ENCODE measurements around the gene RAB40A. TPM values are rescaled to one million over a fixed set of nuclear protein-coding genes. Genes with fewer than 3 reads are reported as not detected.
"Not testable (repeated sequence)": the region's sequence is repeated elsewhere in the genome, so short reads cannot be mapped to it uniquely, and the experiment has no call there.

The RAB40A gene
- total RNA-seq, 1 experiment from 2014 or later, result not detected

- H3K36me3 Mint-ChIP-seq (ENCODE audit: insufficient read depth in 1 of 3, low read depth in 3 of 3), result 0 out of 7 replicates have a peak, but pooled peaks cover 0 to 4% (median 0%) of the 10 kb centered on the region in 3 experiments
- no peak overlapping the region for H2BK120ac ChIP-seq (ENCODE audit: low read depth, low read length, poor library complexity, severe bottlenecking)
- H3K4ac ChIP-seq (ENCODE audit: low read depth, low read length), result no peak overlapping the region
- TF ChIP-seq CTCF (conservative IDR thresholded peaks at IDR 0.05), result no peak
- H3K23me2 ChIP-seq (ENCODE audit: insufficient read length, low read depth, low read length, poor library complexity, severe bottlenecking), result no peaks in the 10 kb centered on the region
- H3K9me3 ChIP-seq (ENCODE audit: control insufficient read depth, low read depth, low read length), result no peaks in the 10 kb centered on the region
- H2AK5ac ChIP-seq (ENCODE audit: insufficient read length, low read length), result no peak overlapping the region
- no peak overlapping the region for H2BK15ac ChIP-seq (ENCODE audit: low read depth, low read length)
- H3K79me2 ChIP-seq (ENCODE audit: insufficient read depth, low read length), result no peaks in the 10 kb centered on the region
- H3K4me2 ChIP-seq (ENCODE audit: insufficient read depth, insufficient read length, low read length), result no peak overlapping the region
- H2BK20ac ChIP-seq (ENCODE audit: low read depth, low read length, poor library complexity, severe bottlenecking), result no peak overlapping the region
- H3K27me3 ChIP-seq (ENCODE audit: insufficient read depth, low read length), result no peaks in the 10 kb centered on the region
- H2BK5ac ChIP-seq (ENCODE audit: insufficient read length, low read length), result no peak overlapping the region
- no peak overlapping the region for H3T11ph ChIP-seq (ENCODE audit: low read length)
- H3K18ac ChIP-seq (ENCODE audit: insufficient read length, low read depth, low read length), result no peak overlapping the region
- H4K20me1 ChIP-seq (ENCODE audit: control insufficient read depth, insufficient read depth, insufficient read length), result no peaks in the 10 kb centered on the region
- no peak overlapping the region for H3K27ac Mint-ChIP-seq
- H4K5ac ChIP-seq (ENCODE audit: insufficient read length, low read depth, low read length), result no peak overlapping the region
- no peaks in the 10 kb centered on the region for H3K79me1 ChIP-seq (ENCODE audit: insufficient read depth, low read depth, low read length, poor library complexity, severe bottlenecking)
- H2BK12ac ChIP-seq (ENCODE audit: insufficient read length, low read depth, low read length), result no peak overlapping the region
- no peak overlapping the region for H3K9ac ChIP-seq (ENCODE audit: extremely low read depth, insufficient read length, low read length)
- no peak overlapping the region for H4K8ac ChIP-seq (replicated peaks; ENCODE audit: insufficient read length, low read depth, low read length)
- H3K4me1 Mint-ChIP-seq, result no peaks in the 10 kb centered on the region
- peaks cover 0 to 45% of the 10 kb centered on the region in 2 experiments; a peak in 2 of 5 replicates for H3K9me3 Mint-ChIP-seq
- H3K27me3 Mint-ChIP-seq (ENCODE audit: low read depth), result no peaks in the 10 kb centered on the region
- no peak overlapping the region for H3K27ac ChIP-seq (ENCODE audit: insufficient read length, low read depth, low read length)
- H3K4me3 Mint-ChIP-seq, result no peak overlapping the region
- H3K4me1 ChIP-seq (ENCODE audit: insufficient read depth, low read length), result no peaks in the 10 kb centered on the region
- H2AFZ ChIP-seq (ENCODE audit: low read length), result no peak overlapping the region
- DNase-seq, result no peak
- no peak overlapping the region for H4K91ac ChIP-seq (ENCODE audit: insufficient read length, low read depth, low read length)
- no peak overlapping the region for H3K14ac ChIP-seq (ENCODE audit: insufficient read depth, low read length)
- no CpG with 5 or more reads among the region's 1 CpG for WGBS (ENCODE audit: extremely low coverage, insufficient read length, low lambda C conversion rate)
- no peak overlapping the region for H3K23ac ChIP-seq (ENCODE audit: insufficient read length, low read depth, low read length)
- H3K56ac ChIP-seq (ENCODE audit: insufficient read length, low read depth, low read length), result no peak overlapping the region
These were observed 43.9 kb downstream of the RAB40A start for GRCh38 chrX:103475381-103475780.

- peaks cover 0 to 55% of the 10 kb centered on the region in 2 experiments; a peak in 2 of 5 replicates for H3K9me3 Mint-ChIP-seq
- H2BK12ac ChIP-seq (ENCODE audit: insufficient read length, low read depth, low read length); H3K36me3 Mint-ChIP-seq (ENCODE audit: insufficient read depth in 1 of 3, low read depth in 3 of 3); H4K5ac ChIP-seq (ENCODE audit: insufficient read length, low read depth, low read length); H4K91ac ChIP-seq (ENCODE audit: insufficient read length, low read depth, low read length); H3K27ac Mint-ChIP-seq; H3K4me3 Mint-ChIP-seq; H2AFZ ChIP-seq (ENCODE audit: low read length); H3K4me2 ChIP-seq (ENCODE audit: insufficient read depth, insufficient read length, low read length); H2BK5ac ChIP-seq (ENCODE audit: insufficient read length, low read length); H3K9ac ChIP-seq (ENCODE audit: extremely low read depth, insufficient read length, low read length); H3K23ac ChIP-seq (ENCODE audit: insufficient read length, low read depth, low read length); H2BK15ac ChIP-seq (ENCODE audit: low read depth, low read length); H3K27me3 Mint-ChIP-seq (ENCODE audit: low read depth); H3K9me3 ChIP-seq (ENCODE audit: control insufficient read depth, low read depth, low read length); H3K4me1 Mint-ChIP-seq; H3K27me3 ChIP-seq (ENCODE audit: insufficient read depth, low read length); H3K4ac ChIP-seq (ENCODE audit: low read depth, low read length); H4K8ac ChIP-seq (replicated peaks; ENCODE audit: insufficient read length, low read depth, low read length); H2BK20ac ChIP-seq (ENCODE audit: low read depth, low read length, poor library complexity, severe bottlenecking); H3K23me2 ChIP-seq (ENCODE audit: insufficient read length, low read depth, low read length, poor library complexity, severe bottlenecking); H3K27ac ChIP-seq (ENCODE audit: insufficient read length, low read depth, low read length); DNase-seq; H3T11ph ChIP-seq (ENCODE audit: low read length); H3K18ac ChIP-seq (ENCODE audit: insufficient read length, low read depth, low read length); H3K4me1 ChIP-seq (ENCODE audit: insufficient read depth, low read length); H3K79me1 ChIP-seq (ENCODE audit: insufficient read depth, low read depth, low read length, poor library complexity, severe bottlenecking); H3K14ac ChIP-seq (ENCODE audit: insufficient read depth, low read length); H3K56ac ChIP-seq (ENCODE audit: insufficient read length, low read depth, low read length); H4K20me1 ChIP-seq (ENCODE audit: control insufficient read depth, insufficient read depth, insufficient read length); H2AK5ac ChIP-seq (ENCODE audit: insufficient read length, low read length); H3K79me2 ChIP-seq (ENCODE audit: insufficient read depth, low read length); H2BK120ac ChIP-seq (ENCODE audit: low read depth, low read length, poor library complexity, severe bottlenecking): not testable (repeated sequence)
- no CpG with 5 or more reads among the region's 8 CpGs for WGBS (ENCODE audit: extremely low coverage, insufficient read length, low lambda C conversion rate)
These were observed 49.3 kb downstream of the RAB40A start for GRCh38 chrX:103469977-103470376.
